ENCODE results near the gene BSDC1. TPM values are rescaled to one million over a fixed set of nuclear protein-coding genes. Genes with fewer than 3 reads are reported as not detected.

Gene BSDC1
- total RNA-seq, 1 donor from 2014 or later = 79.0 TPM

GRCh38 chr1:32337855-32338636 is 56.2 kb downstream of the BSDC1 start:
- Mint-ChIP-seq H3K27me3 (ENCODE audit: unreplicated experiment) (peaks cover 37% of the 10 kb centered on the region), H3K27ac (ENCODE audit: unreplicated experiment) (peak overlapping the region; percentile 90), H3K36me3 (ENCODE audit: low read depth, unreplicated experiment) (peaks cover 25% of the 10 kb centered on the region), H3K4me1 (ENCODE audit: unreplicated experiment) (peaks cover 39% of the 10 kb centered on the region), H3K9me3 (ENCODE audit: unreplicated experiment) (no peaks in the 10 kb centered on the region), H3K4me3 (ENCODE audit: unreplicated experiment) (peak overlapping the region; percentile 81)
- TF ChIP-seq CTCF (IDR thresholded peaks at IDR 0.05; ENCODE audit: unreplicated experiment) = no peak
- DNase-seq (ENCODE audit: low spot score) = no peak

- H3K27me3 Mint-ChIP-seq (ENCODE audit: unreplicated experiment) = peaks cover 35% of the 10 kb centered on the region
- TF ChIP-seq CTCF (IDR thresholded peaks at IDR 0.05; ENCODE audit: unreplicated experiment) = no peak
- H3K9me3 Mint-ChIP-seq (ENCODE audit: unreplicated experiment) = no peaks in the 10 kb centered on the region
- DNase-seq (ENCODE audit: low spot score) = peak; percentile 23
- peaks cover 39% of the 10 kb centered on the region for H3K4me1 Mint-ChIP-seq (ENCODE audit: unreplicated experiment)
- H3K27ac Mint-ChIP-seq (ENCODE audit: unreplicated experiment) = no peak overlapping the region
- H3K4me3 Mint-ChIP-seq (ENCODE audit: unreplicated experiment) = peak overlapping the region; percentile 62
- peaks cover 26% of the 10 kb centered on the region for H3K36me3 Mint-ChIP-seq (ENCODE audit: low read depth, unreplicated experiment)
These were observed 57.1 kb downstream of the BSDC1 start for GRCh38 chr1:32336963-32337675.

GRCh38 chr1:32336591-32336932 is 57.7 kb downstream of the BSDC1 start:
- H3K4me3 Mint-ChIP-seq (ENCODE audit: unreplicated experiment) = peak overlapping the region; percentile 62
- peaks cover 32% of the 10 kb centered on the region for H3K36me3 Mint-ChIP-seq (ENCODE audit: low read depth, unreplicated experiment)
- no peak for TF ChIP-seq CTCF (IDR thresholded peaks at IDR 0.05; ENCODE audit: unreplicated experiment)
- H3K4me1 Mint-ChIP-seq (ENCODE audit: unreplicated experiment) = peaks cover 41% of the 10 kb centered on the region
- H3K27me3 Mint-ChIP-seq (ENCODE audit: unreplicated experiment) = peaks cover 35% of the 10 kb centered on the region
- H3K27ac Mint-ChIP-seq (ENCODE audit: unreplicated experiment) = no peak overlapping the region
- DNase-seq (ENCODE audit: low spot score) = peak; percentile 30
- H3K9me3 Mint-ChIP-seq (ENCODE audit: unreplicated experiment) = no peaks in the 10 kb centered on the region

- H3K4me1 Mint-ChIP-seq (ENCODE audit: unreplicated experiment) = peaks cover 44% of the 10 kb centered on the region
- peak; percentile 91 for DNase-seq (ENCODE audit: low spot score)
- peak within 1 kb of the TSS; percentile 84 for H3K27ac Mint-ChIP-seq (ENCODE audit: unreplicated experiment)
- peaks cover 35% of the 10 kb centered on the region for H3K27me3 Mint-ChIP-seq (ENCODE audit: unreplicated experiment)
- TF ChIP-seq CTCF (IDR thresholded peaks at IDR 0.05; ENCODE audit: unreplicated experiment) = no peak
- H3K4me3 Mint-ChIP-seq (ENCODE audit: unreplicated experiment) = peak within 1 kb of the TSS; percentile 98
- peaks cover 37% of the 10 kb centered on the region for H3K36me3 Mint-ChIP-seq (ENCODE audit: low read depth, unreplicated experiment)
- no peaks in the 10 kb centered on the region for H3K9me3 Mint-ChIP-seq (ENCODE audit: unreplicated experiment)
These were observed 58.3 kb downstream of the BSDC1 start, which contains the start of gene MARCKSL1 for GRCh38 chr1:32335790-32336590. Gene MARCKSL1 (minus strand): TSS chr1:32336233. CDS start chr1:32336033, 200 bp downstream.
